GM20431 (cell line): Measurements from ENCODE around the gene MTCL1.

Experiments used
- in situ Hi-C: fragments of 300-500 bp; cut with MseI, MboI; formaldehyde crosslinking; loops from one replicate; pipeline ENCODE4 v1.15.0; 2020; ENCODE audit warnings: low sequenced_read_pairs; ENCODE audit not compliant: unreplicated experiment

Gene MTCL1

GRCh38 chr18:8802017-8802672 is 96.8 kb downstream of the MTCL1 start:
- in situ Hi-C loops: no loop called here

GRCh38 chr18:8803063-8803795 is 97.9 kb downstream of the MTCL1 start:
- in situ Hi-C loops: no loop called here

GRCh38 chr18:8803957-8804356 is 98.6 kb downstream of the MTCL1 start:
- in situ Hi-C loops: no loop called here

GRCh38 chr18:8805552-8805951 is 100.2 kb downstream of the MTCL1 start:
- in situ Hi-C loops: no loop called here

- in situ Hi-C loops: no loop called here
These were observed 100.9 kb downstream of the MTCL1 start for GRCh38 chr18:8806100-8806797.

GRCh38 chr18:8806798-8807487 is 101.6 kb downstream of the MTCL1 start:
- in situ Hi-C loops: no loop called here

GRCh38 chr18:8807488-8807805 is 102.1 kb downstream of the MTCL1 start:
- in situ Hi-C loops: no loop called here

GRCh38 chr18:8808001-8808400 is 102.6 kb downstream of the MTCL1 start:
- in situ Hi-C loops: no loop called here

GRCh38 chr18:8809514-8809913 is 104.2 kb downstream of the MTCL1 start:
- in situ Hi-C loops: no loop called here

- in situ Hi-C loops: no loop called here
These were observed 104.8 kb downstream of the MTCL1 start for GRCh38 chr18:8810157-8810556.

GRCh38 chr18:8811115-8811514 is 105.8 kb downstream of the MTCL1 start:
- in situ Hi-C loops: no loop called here

- in situ Hi-C loops: no loop called here
These were observed 107.3 kb downstream of the MTCL1 start for GRCh38 chr18:8812631-8813030.

- in situ Hi-C loops: no loop called here
These were observed 108.3 kb downstream of the MTCL1 start for GRCh38 chr18:8813611-8814010.

GRCh38 chr18:8814206-8814605 is 108.8 kb downstream of the MTCL1 start:
- in situ Hi-C loops: no loop called here

- in situ Hi-C loops: no loop called here
These were observed 110.9 kb downstream of the MTCL1 start for GRCh38 chr18:8816220-8816619.

- in situ Hi-C loops: no loop called here
These were observed 111.5 kb downstream of the MTCL1 start for GRCh38 chr18:8816816-8817215.

GRCh38 chr18:8818982-8819381 is 113.6 kb downstream of the MTCL1 start:
- in situ Hi-C loops: no loop called here

- in situ Hi-C loops: no loop called here
These were observed 115.2 kb downstream of the MTCL1 start for GRCh38 chr18:8820396-8821082.

- in situ Hi-C loops: no loop called here
These were observed 115.7 kb downstream of the MTCL1 start for GRCh38 chr18:8821083-8821465.

GRCh38 chr18:8821531-8821930 is 116.2 kb downstream of the MTCL1 start:
- in situ Hi-C loops: no loop called here
